K562 (cell line): ENCODE measurements around the gene SULT6B1. TPM values are rescaled to one million over a fixed set of nuclear protein-coding genes. Genes with fewer than 3 reads are reported as not detected.

ENCODE experiments used
- BCL6 ChIP-seq: fragments of 250-450 bp; sonication (Bioruptor Pico); IDR thresholded peaks from 2 replicates; pipeline ENCODE4 v1.4.0; 2020
- CCNT2 ChIP-seq: IDR thresholded peaks from 2 replicates; pipeline ENCODE4 v1.6.1; 2011; ENCODE audit warnings: borderline replicate concordance, low read depth, mild to moderate bottlenecking, moderate library complexity, mixed read lengths, low read length; ENCODE audit not compliant: insufficient read length; ENCODE audit errors: extremely low read depth
- DDX20 ChIP-seq: fragments of 450-650 bp; IDR thresholded peaks from 2 replicates; pipeline ENCODE4 v1.6.1; 2016; ENCODE audit warnings: missing genetic modification characterization, low read depth, mild to moderate bottlenecking, missing compliant biosample characterization, moderate library complexity
- FOXJ3 ChIP-seq: sonication (generic); formaldehyde crosslinking; IDR thresholded peaks from 2 replicates; pipeline ENCODE4 v1.4.0; 2020; ENCODE audit warnings: mild to moderate bottlenecking, missing genetic modification reagents
- POLR3G ChIP-seq: IDR thresholded peaks from 2 replicates; pipeline ENCODE4 v1.6.1; 2011; ENCODE audit not compliant: insufficient read length, insufficient replicate concordance; ENCODE audit errors: extremely low read depth
- RBM39 ChIP-seq: fragments of 200-400 bp; formaldehyde crosslinking; optimal IDR thresholded peaks from 2 replicates; pipeline ENCODE3; 2018; ENCODE audit warnings: low read depth, low read length
- RREB1 ChIP-seq: fragments of 250-450 bp; sonication (Bioruptor Pico); IDR thresholded peaks from 2 replicates; pipeline ENCODE4 v1.4.0; 2020
- SMARCB1 ChIP-seq: IDR thresholded peaks from 2 replicates; pipeline ENCODE4 v1.6.1; 2011; ENCODE audit warnings: improper control_type of control experiment, low read depth; ENCODE audit not compliant: insufficient read length
- U2AF2 ChIP-seq: fragments of 200-400 bp; formaldehyde crosslinking; optimal IDR thresholded peaks from 2 replicates; pipeline ENCODE3; 2017; ENCODE audit warnings: low read depth, mild to moderate bottlenecking, low read length
- XRCC3 ChIP-seq: fragments of 450-650 bp; IDR thresholded peaks from 2 replicates; pipeline ENCODE4 v1.6.1; 2017; ENCODE audit warnings: mild to moderate bottlenecking, moderate library complexity
- ZBED1 ChIP-seq: IDR thresholded peaks from 2 replicates; pipeline ENCODE4 v1.6.1; 2014
- ZNF124 ChIP-seq: sonication (generic); formaldehyde crosslinking; IDR thresholded peaks from 2 replicates; pipeline ENCODE4 v1.8.1; 2022; ENCODE audit warnings: missing genetic modification reagents
- ZNF253 ChIP-seq: fragments of 250-450 bp; sonication (Bioruptor Pico); conservative IDR thresholded peaks from 2 replicates; pipeline ENCODE4 v1.6.1; 2021; ENCODE audit warnings: mild to moderate bottlenecking
- ZNF592 ChIP-seq: fragments of 450-650 bp; IDR thresholded peaks from 2 replicates; pipeline ENCODE4 v1.6.1; 2017; ENCODE audit warnings: antibody characterized with exemption, mild to moderate bottlenecking
- ZNF639 ChIP-seq, 2 experiments: fragments of 200-800 bp in 1 of 2; sonication (Bioruptor generic) in 1 of 2; sonication (generic) in 1 of 2; formaldehyde crosslinking in 1 of 2; IDR thresholded peaks in 1 of 2; conservative IDR thresholded peaks in 1 of 2; 2 replicates each; pipeline versions ENCODE4 v1.5.0 to v1.6.1; 2016 to 2020; ENCODE audit warnings: missing compliant biosample characterization in 1 of 2, missing genetic modification characterization in 1 of 2, missing genetic modification reagents in 1 of 2
- ZNF695 ChIP-seq: fragments of 450-650 bp; formaldehyde crosslinking; IDR thresholded peaks from 2 replicates; pipeline ENCODE4 v1.4.0; 2020; ENCODE audit warnings: mild to moderate bottlenecking, moderate library complexity
- polyA plus RNA-seq, 8 experiments: library from polyadenylated mRNA; depleted of rRNA in 4 of 8; stranded (reverse) in 5 of 8; unstranded in 3 of 8; fragments of >200 nt; fragmentation: Nextera tagmentation in 2 of 8; fragmentation: Illumina TruSeq in 1 of 8; extraction: Ambion mirVana in 2 of 8; extraction: Trizol in 1 of 8; gene quantifications; 2 replicates each; pipeline versions ENCODE4 v1.2.1 to v1.2.3, GENCODE V29; 2011 to 2014; ENCODE audit warnings: inconsistent platforms in 1 of 8, missing spikeins in 1 of 8
- total RNA-seq, 7 experiments: library from RNA; depleted of rRNA in 6 of 7; stranded (reverse); fragments of >200 nt in 6 of 7; fragmentation: Illumina TruSeq in 2 of 7; extraction: Trizol in 2 of 7; gene quantifications; 2 replicates each; pipeline versions ENCODE4 v1.2.1 to v1.2.3, GENCODE V29; 2011 to 2021; ENCODE audit warnings: low replicate concordance in 1 of 7

Gene SULT6B1
- total and polyA plus RNA-seq, 9 of the 15 experiments (the other 6 are each of a cell fraction or from before 2014, with no cell fraction given), result not detected

GRCh38 chr2:37196320-37197195 lies 8.1 kb upstream of the SULT6B1 start, which contains the start of gene CEBPZOS (continued):
- TF ChIP-seq ZNF639 (CRISPR knock-in tag; conservative IDR thresholded peaks at IDR 0.05 in 1 of 2, IDR thresholded peaks at IDR 0.05 in 1 of 2) (peak in 1 of 2 experiments; percentile 73; a peak in 2 of 4 replicates), ZNF592 (peak; percentile 70), RREB1 (CRISPR knock-in tag) (no peak), ZNF124 (CRISPR knock-in tag) (no peak), SMARCB1 (no peak), XRCC3 (no peak), BCL6 (CRISPR knock-in tag) (no peak), RBM39 (no peak), CCNT2 (no peak), POLR3G (no peak), ZBED1 (0 out of 2 replicates have a peak, but pooled peaks have one; percentile 31), ZNF253 (CRISPR knock-in tag) (no peak), FOXJ3 (CRISPR knock-in tag) (no peak), U2AF2 (no peak), DDX20 (tag) (no peak), ZNF695 (CRISPR knock-in tag) (no peak)
